ENCODE data around the gene TINCR.

Gene TINCR

GRCh38 chr19:5515737-5516136, 52.0 kb downstream of the TINCR start:
- Histone ChIP-seq H3K27ac (no peak overlapping the region), H3K27me3 (replicated peaks) (no peaks in the 10 kb centered on the region), H3K36me3 (replicated peaks) (no peaks in the 10 kb centered on the region), H3K4me3 (ENCODE audit: low read depth, low read length) (no peak overlapping the region)
- no peak for DNase-seq
- in situ Hi-C loops (cut with HindIII; ENCODE audit: low pct_ligation_motif_present, low sequenced_read_pairs), result no loop called here
- peak; percentile 44 for TF ChIP-seq CTCF (IDR thresholded peaks at IDR 0.05; ENCODE audit: low read depth, low read length, missing control alignments)

- Histone ChIP-seq H3K36me3 (replicated peaks) (no peaks in the 10 kb centered on the region), H3K27ac (no peak overlapping the region), H3K4me3 (ENCODE audit: low read depth, low read length) (no peak overlapping the region), H3K27me3 (replicated peaks) (no peaks in the 10 kb centered on the region)
- TF ChIP-seq CTCF (IDR thresholded peaks at IDR 0.05; ENCODE audit: low read depth, low read length, missing control alignments), result no peak
- in situ Hi-C loops (cut with HindIII; ENCODE audit: low pct_ligation_motif_present, low sequenced_read_pairs), result no loop called here
- no peak for DNase-seq
These were observed 53.8 kb downstream of the TINCR start for GRCh38 chr19:5514001-5514400.

GRCh38 chr19:5512715-5513114, 55.0 kb downstream of the TINCR start:
- Histone ChIP-seq H3K27ac (no peak overlapping the region), H3K27me3 (replicated peaks) (no peaks in the 10 kb centered on the region), H3K4me3 (ENCODE audit: low read depth, low read length) (no peak overlapping the region), H3K36me3 (replicated peaks) (no peaks in the 10 kb centered on the region)
- TF ChIP-seq CTCF (IDR thresholded peaks at IDR 0.05; ENCODE audit: low read depth, low read length, missing control alignments), result no peak
- no peak for DNase-seq
- in situ Hi-C loops (cut with HindIII; ENCODE audit: low pct_ligation_motif_present, low sequenced_read_pairs), result no loop called here
